Endodermal cell (in vitro differentiated cells): ENCODE data around the gene SMIM5. TPM values are rescaled to one million over a fixed set of nuclear protein-coding genes. Genes with fewer than 3 reads are reported as not detected.

Source experiments
- DNase-seq: peaks from one replicate; pipeline ENCODE4 v3.0.0-alpha.2; 2017
- H3K27ac ChIP-seq: 2 replicates; pipeline ENCODE4 v1.5.1; 2013; ENCODE audit warnings: mild to moderate bottlenecking, low read depth, low read length, moderate library complexity
- H3K27me3 ChIP-seq: 2 replicates; pipeline ENCODE4 v1.6.1; 2013; ENCODE audit warnings: mild to moderate bottlenecking, low read length, moderate library complexity; ENCODE audit not compliant: insufficient read depth, control insufficient read depth, poor library complexity, severe bottlenecking
- H3K36me3 ChIP-seq: 2 replicates; pipeline ENCODE4 v1.7.0; 2013; ENCODE audit warnings: mild to moderate bottlenecking, low read length, moderate library complexity; ENCODE audit not compliant: control insufficient read depth, insufficient read depth
- H3K4me1 ChIP-seq: one replicate; pipeline ENCODE4 v1.7.0; 2013; ENCODE audit warnings: low read length; ENCODE audit not compliant: control insufficient read depth, insufficient read depth
- H3K4me3 ChIP-seq: 2 replicates; pipeline ENCODE4 v1.5.1; 2013; ENCODE audit warnings: mild to moderate bottlenecking, low read length, moderate library complexity
- H3K9ac ChIP-seq: 2 replicates; pipeline ENCODE4 v1.6.1; 2013; ENCODE audit warnings: mild to moderate bottlenecking, low read length, moderate library complexity; ENCODE audit not compliant: poor library complexity, severe bottlenecking; ENCODE audit errors: extremely low read depth
- H3K9me3 ChIP-seq: 2 replicates; pipeline ENCODE4 v1.6.1; 2013; ENCODE audit warnings: mild to moderate bottlenecking, low read length, moderate library complexity; ENCODE audit not compliant: control insufficient read depth
- H3K27ac Mint-ChIP-seq: 2 replicates; pipeline ENCODE4 v1.8.0; 2020; ENCODE audit warnings: mixed read lengths
- H3K27me3 Mint-ChIP-seq: 2 replicates; pipeline ENCODE4 v1.8.0; 2021; ENCODE audit warnings: mild to moderate bottlenecking, mixed read lengths; ENCODE audit not compliant: insufficient read depth
- H3K36me3 Mint-ChIP-seq: 2 replicates; pipeline ENCODE4 v1.8.0; 2020; ENCODE audit warnings: low read depth, mixed read lengths
- H3K4me1 Mint-ChIP-seq: 2 replicates; pipeline ENCODE4 v1.8.0; 2020; ENCODE audit warnings: mixed read lengths
- H3K4me3 Mint-ChIP-seq: 2 replicates; pipeline ENCODE4 v1.8.0; 2020; ENCODE audit warnings: mild to moderate bottlenecking, moderate library complexity, mixed read lengths
- H3K9me3 Mint-ChIP-seq: 2 replicates; pipeline ENCODE4 v1.8.0; 2020; ENCODE audit warnings: mild to moderate bottlenecking, mixed read lengths
- WGBS, 2 experiments: methylation state at CpG; one replicate each; pipeline versions ENCODE4 v1.1.5 to v1.1.7; 2013; ENCODE audit warnings: missing lambda C conversion rate in 2 of 2, mixed read lengths in 1 of 2; ENCODE audit not compliant: insufficient coverage in 1 of 2, insufficient read length in 1 of 2; 5-methylcytosine and 5-hydroxymethylcytosine counted together
- total RNA-seq, 2 donors: library from RNA; stranded (reverse); fragmentation: NEBNext Ultra II Directional in 1 of 2; extraction: Animal tissue kit (Norgen Biotek cat#: 25700) in 1 of 2; gene quantifications; 2 replicates in 1 of 2; 3 replicates in 1 of 2; pipeline ENCODE4 v1.2.1, GENCODE V29; 2021
- TF ChIP-seq, protein P1 (sequence below): fragments of 200-600 bp; sonication (generic); conservative IDR thresholded peaks from 2 replicates; pipeline ENCODE4 v1.5.0; 2021; ENCODE audit warnings: antibody characterized with exemption, mild to moderate bottlenecking

Gene SMIM5
- total RNA-seq, 2 donors from 2014 or later = 0.40 TPM; not detected in 1

DNA sequence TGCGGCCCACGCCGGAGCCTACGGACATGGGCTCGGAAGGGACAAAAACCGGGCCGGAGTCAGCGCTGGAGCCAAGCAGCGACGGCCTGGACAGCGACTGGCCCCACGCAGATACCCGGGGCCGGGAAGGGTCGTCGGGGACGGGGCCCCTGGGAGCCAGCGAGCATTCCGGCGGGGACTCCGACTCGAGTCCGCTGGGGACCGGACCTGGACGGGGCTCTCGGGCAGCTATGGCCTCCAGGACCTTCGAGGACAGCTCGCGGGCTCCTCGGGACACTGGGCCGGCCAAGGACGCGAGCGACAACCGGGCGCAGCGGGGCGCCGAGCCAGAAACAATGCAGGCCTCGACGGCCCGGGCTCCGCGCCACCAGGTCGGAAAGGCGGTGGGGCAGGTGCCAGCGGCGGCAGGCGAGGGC lies 44.6 kb upstream of the SMIM5 start:
- H3K4me3 ChIP-seq = peak overlapping the region; percentile 45
- H3K9ac ChIP-seq = peak overlapping the region; percentile 30
- H3K27ac Mint-ChIP-seq = no peak overlapping the region
- peaks cover 3% of the 10 kb centered on the region for H3K27me3 Mint-ChIP-seq
- no peak overlapping the region for H3K27ac ChIP-seq
- peak overlapping the region; percentile 55 for H3K4me3 Mint-ChIP-seq
- peaks cover 11% of the 10 kb centered on the region for H3K9me3 Mint-ChIP-seq
- 19 to 29% methylated on average over 32 to 49 of the region's 49 CpGs for WGBS, 2 experiments
- peaks cover 12% of the 10 kb centered on the region for H3K27me3 ChIP-seq
- H3K4me1 Mint-ChIP-seq = peaks cover 2% of the 10 kb centered on the region
- H3K36me3 Mint-ChIP-seq = no peaks in the 10 kb centered on the region
- DNase-seq = no peak
- TF ChIP-seq, protein P1, sequence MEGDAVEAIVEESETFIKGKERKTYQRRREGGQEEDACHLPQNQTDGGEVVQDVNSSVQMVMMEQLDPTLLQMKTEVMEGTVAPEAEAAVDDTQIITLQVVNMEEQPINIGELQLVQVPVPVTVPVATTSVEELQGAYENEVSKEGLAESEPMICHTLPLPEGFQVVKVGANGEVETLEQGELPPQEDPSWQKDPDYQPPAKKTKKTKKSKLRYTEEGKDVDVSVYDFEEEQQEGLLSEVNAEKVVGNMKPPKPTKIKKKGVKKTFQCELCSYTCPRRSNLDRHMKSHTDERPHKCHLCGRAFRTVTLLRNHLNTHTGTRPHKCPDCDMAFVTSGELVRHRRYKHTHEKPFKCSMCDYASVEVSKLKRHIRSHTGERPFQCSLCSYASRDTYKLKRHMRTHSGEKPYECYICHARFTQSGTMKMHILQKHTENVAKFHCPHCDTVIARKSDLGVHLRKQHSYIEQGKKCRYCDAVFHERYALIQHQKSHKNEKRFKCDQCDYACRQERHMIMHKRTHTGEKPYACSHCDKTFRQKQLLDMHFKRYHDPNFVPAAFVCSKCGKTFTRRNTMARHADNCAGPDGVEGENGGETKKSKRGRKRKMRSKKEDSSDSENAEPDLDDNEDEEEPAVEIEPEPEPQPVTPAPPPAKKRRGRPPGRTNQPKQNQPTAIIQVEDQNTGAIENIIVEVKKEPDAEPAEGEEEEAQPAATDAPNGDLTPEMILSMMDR = no peak
- no peaks in the 10 kb centered on the region for H3K9me3 ChIP-seq
- no peaks in the 10 kb centered on the region for H3K36me3 ChIP-seq
- no peaks in the 10 kb centered on the region for H3K4me1 ChIP-seq

DNA sequence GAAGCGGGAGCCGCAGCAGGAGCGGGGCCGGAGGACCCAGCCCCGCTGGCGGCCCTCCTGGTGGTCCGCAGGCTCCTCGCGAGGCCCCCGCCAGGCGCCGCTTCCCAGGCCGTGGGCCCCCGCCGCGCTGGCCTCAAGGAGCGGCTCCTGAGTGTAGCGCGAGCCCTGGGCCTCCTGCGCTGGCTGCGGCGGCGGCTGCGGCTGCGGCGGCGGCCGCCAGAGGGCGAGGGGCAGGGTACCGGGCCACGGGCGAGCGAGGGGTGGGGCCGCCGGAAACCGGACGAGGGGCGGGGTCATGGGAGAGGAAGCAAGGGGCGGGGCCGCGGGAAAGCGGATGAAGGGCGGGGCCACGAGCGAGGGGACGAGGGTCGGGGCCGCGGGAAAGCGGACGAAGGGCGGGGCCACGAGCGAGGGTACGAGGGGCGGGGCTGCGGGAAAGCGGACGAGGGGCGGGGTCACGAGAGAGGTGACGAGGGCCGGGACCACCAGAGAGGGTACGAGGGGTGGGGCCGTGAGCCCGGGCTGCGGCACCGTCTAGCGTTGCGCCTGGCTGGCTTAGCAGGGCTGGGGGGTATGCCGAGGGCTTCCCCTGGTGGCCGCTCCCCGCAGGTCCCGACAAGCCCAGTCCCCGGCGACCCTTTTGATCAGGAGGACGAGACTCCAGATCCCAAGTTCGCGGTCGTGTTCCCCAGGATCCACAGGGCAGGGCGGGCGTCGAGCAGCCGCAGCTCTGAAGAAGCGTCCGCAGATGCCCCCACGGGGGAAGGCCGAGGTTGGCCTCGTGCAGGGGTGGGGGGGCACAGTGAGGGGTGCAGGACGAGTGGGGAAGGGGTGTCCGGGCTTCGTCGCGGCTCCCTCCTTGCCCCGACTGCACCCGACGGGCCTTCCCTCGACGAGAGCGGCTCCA lies 44.0 kb upstream of the SMIM5 start:
- Histone ChIP-seq H3K36me3 (no peaks in the 10 kb centered on the region), H3K4me3 (peak overlapping the region; percentile 71), H3K9me3 (no peaks in the 10 kb centered on the region), H3K9ac (peak overlapping the region; percentile 30), H3K4me1 (no peaks in the 10 kb centered on the region), H3K27me3 (peaks cover 12% of the 10 kb centered on the region), H3K27ac (no peak overlapping the region)
- Mint-ChIP-seq H3K4me1 (peaks cover 2% of the 10 kb centered on the region), H3K27me3 (peaks cover 3% of the 10 kb centered on the region), H3K9me3 (peaks cover 11% of the 10 kb centered on the region), H3K4me3 (peak overlapping the region; percentile 55), H3K27ac (no peak overlapping the region), H3K36me3 (no peaks in the 10 kb centered on the region)
- peak; percentile 100 for DNase-seq
- 13 to 18% methylated on average over 52 to 100 of the region's 100 CpGs for WGBS, 2 experiments
- TF ChIP-seq, protein P1 = peak; percentile 72

DNA sequence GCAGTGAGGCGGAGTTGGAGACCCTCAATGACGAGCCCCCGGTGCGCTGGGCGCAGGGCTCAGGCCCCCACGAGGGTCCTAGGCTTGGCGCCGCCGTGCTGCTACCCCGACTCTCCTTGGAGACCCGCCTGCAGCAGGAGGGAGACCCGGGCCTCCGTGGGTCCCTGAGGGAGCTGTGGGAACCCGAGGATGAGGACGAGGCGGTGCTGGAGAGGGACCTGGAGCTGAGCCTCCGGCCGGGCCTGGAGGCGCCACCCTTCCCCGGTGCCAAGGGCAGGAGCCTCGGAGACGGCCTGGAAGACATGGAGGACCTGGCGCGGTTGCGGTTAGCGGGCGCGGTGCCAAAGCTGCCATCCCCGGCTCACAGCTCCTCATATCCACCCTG lies 43.3 kb upstream of the SMIM5 start:
- Mint-ChIP-seq H3K4me3 (peak overlapping the region; percentile 55), H3K27me3 (peaks cover 3% of the 10 kb centered on the region), H3K27ac (no peak overlapping the region), H3K9me3 (peaks cover 11% of the 10 kb centered on the region), H3K36me3 (no peaks in the 10 kb centered on the region), H3K4me1 (peaks cover 2% of the 10 kb centered on the region)
- no peaks in the 10 kb centered on the region for H3K4me1 ChIP-seq
- TF ChIP-seq, protein P1 = no peak
- no peak for DNase-seq
- no peak overlapping the region for H3K9ac ChIP-seq
- WGBS, 2 experiments = 86 to 89% methylated on average over 23 to 29 of the region's 29 CpGs
- H3K4me3 ChIP-seq = peak overlapping the region; percentile 71
- H3K27ac ChIP-seq = no peak overlapping the region
- no peaks in the 10 kb centered on the region for H3K36me3 ChIP-seq
- no peaks in the 10 kb centered on the region for H3K9me3 ChIP-seq
- peaks cover 12% of the 10 kb centered on the region for H3K27me3 ChIP-seq
